SK-N-SH (cell line): ENCODE measurements around the gene STAC3. TPM values are rescaled to one million over a fixed set of nuclear protein-coding genes. Genes with fewer than 3 reads are reported as not detected.

Experiments used
- CTCF ChIA-PET: fragments of 300-600, 350-600 bp; formaldehyde crosslinking; extraction: SDS; loops from one replicate; lab custom pipeline; 2021; lab: Yijun Ruan, JAX
- POLR2A ChIA-PET: fragments of 350-600 bp; sonication (Branson Sonifier 250); formaldehyde crosslinking; extraction: SDS; loops from one replicate; lab custom pipeline; 2020; ENCODE audit warnings: antibody characterized with exemption, inconsistent platforms; lab: Yijun Ruan, JAX
- DNase-seq: peaks from one replicate; pipeline ENCODE4 v3.0.0; 2012
- H2AFZ ChIP-seq: fragments of 200-600 bp; sonication (generic); 2 replicates; pipeline ENCODE4 v1.8.1; 2016; ENCODE audit warnings: antibody characterized with exemption, mild to moderate bottlenecking, low read depth
- H3F3A ChIP-seq: fragments of 200-600 bp; sonication (generic); replicated peaks from 2 replicates; pipeline ENCODE3; 2016; ENCODE audit warnings: antibody characterized with exemption, mild to moderate bottlenecking; ENCODE audit not compliant: insufficient read depth
- H3K27ac ChIP-seq, 2 experiments: fragments of 200-500 bp in 1 of 2; fragments of 200-600 bp in 1 of 2; sonication (Bioruptor generic) in 1 of 2; sonication (generic), shearing (Covaris generic) in 1 of 2; 2 replicates each; pipeline versions ENCODE4 v1.5.1 to v1.6.1; 2014 to 2016; ENCODE audit warnings: low read depth in 2 of 2, inconsistent platforms in 1 of 2, low read length in 1 of 2, mild to moderate bottlenecking in 1 of 2, mixed read lengths in 1 of 2
- H3K27me3 ChIP-seq: fragments of 200-600 bp; sonication (generic), shearing (Covaris generic); 2 replicates; pipeline ENCODE4 v1.6.1; 2016; ENCODE audit warnings: mixed run types; ENCODE audit not compliant: insufficient read depth
- H3K36me3 ChIP-seq, 2 experiments: fragments of 200-500 bp in 1 of 2; fragments of 200-600 bp in 1 of 2; sonication (Bioruptor generic) in 1 of 2; sonication (generic) in 1 of 2; replicated peaks in 1 of 2; 2 replicates each; pipeline versions ENCODE3 to v1.5.1; 2014 to 2016; ENCODE audit warnings: low read length in 1 of 2, mild to moderate bottlenecking in 1 of 2; ENCODE audit not compliant: insufficient read depth in 2 of 2, control insufficient read depth in 1 of 2
- H3K4me1 ChIP-seq, 2 experiments: fragments of 200-500 bp in 1 of 2; fragments of 200-600 bp in 1 of 2; sonication (Bioruptor generic) in 1 of 2; sonication (generic), shearing (Covaris generic) in 1 of 2; 2 replicates each; pipeline versions ENCODE4 v1.5.1 to v1.6.1; 2014 to 2016; ENCODE audit warnings: low read depth in 1 of 2, low read length in 1 of 2, mixed run types in 1 of 2; ENCODE audit not compliant: insufficient read depth in 2 of 2, control insufficient read depth in 1 of 2
- H3K4me2 ChIP-seq: fragments of 200-600 bp; sonication (generic), shearing (Covaris generic); 2 replicates; pipeline ENCODE4 v1.6.1; 2017; ENCODE audit warnings: mixed run types
- H3K4me3 ChIP-seq, 2 experiments: fragments of 200-500 bp in 1 of 2; fragments of 200-600 bp in 1 of 2; sonication (Bioruptor generic) in 1 of 2; sonication (generic), shearing (Covaris generic) in 1 of 2; 2 replicates each; pipeline versions ENCODE4 v1.5.1 to v1.8.1; 2014 to 2016; ENCODE audit warnings: low read depth in 2 of 2, inconsistent platforms in 1 of 2, low read length in 1 of 2, mild to moderate bottlenecking in 1 of 2, mixed read lengths in 1 of 2, moderate library complexity in 1 of 2
- H3K79me2 ChIP-seq: fragments of 200-600 bp; sonication (generic); 2 replicates; pipeline ENCODE4 v1.8.1; 2017; ENCODE audit warnings: mild to moderate bottlenecking; ENCODE audit not compliant: insufficient read depth
- H3K9ac ChIP-seq: fragments of 200-600 bp; sonication (generic); 2 replicates; pipeline ENCODE4 v1.6.1; 2017; ENCODE audit warnings: mixed run types
- H3K9me2 ChIP-seq: fragments of 200-600 bp; sonication (generic); 2 replicates; pipeline ENCODE4 v1.6.1; 2017; ENCODE audit warnings: mixed run types
- H3K9me3 ChIP-seq: fragments of 200-600 bp; sonication (generic); 2 replicates; pipeline ENCODE4 v1.6.1; 2017; ENCODE audit warnings: mixed run types, mild to moderate bottlenecking, moderate library complexity
- H4K20me1 ChIP-seq: fragments of 200-600 bp; sonication (generic); 2 replicates; pipeline ENCODE4 v1.6.1; 2017; ENCODE audit warnings: mild to moderate bottlenecking, mixed run types; ENCODE audit not compliant: insufficient read depth
- CTCF ChIP-seq: fragments of 200-600 bp; sonication (generic); IDR thresholded peaks from 2 replicates; pipeline ENCODE4 v1.6.1; 2017; ENCODE audit warnings: antibody characterized with exemption, mild to moderate bottlenecking, moderate library complexity
- EP300 ChIP-seq, 2 experiments: IDR thresholded peaks; 2 replicates each; pipeline versions ENCODE4 v1.4.0 to v1.6.1; 2012; ENCODE audit warnings: borderline replicate concordance in 1 of 2, low read depth in 1 of 2, low read length in 1 of 2
- EZH2phosphoT487 ChIP-seq: fragments of 200-600 bp; sonication (generic); IDR thresholded peaks from 2 replicates; pipeline ENCODE4 v1.6.1; 2017; ENCODE audit warnings: low read depth, mixed run types, mild to moderate bottlenecking, antibody characterized with exemption, moderate library complexity, borderline replicate concordance
- GABPA ChIP-seq: IDR thresholded peaks from 2 replicates; pipeline ENCODE4 v1.4.0; 2012; ENCODE audit warnings: low read depth, mild to moderate bottlenecking
- NFIC ChIP-seq: IDR thresholded peaks from 2 replicates; pipeline ENCODE4 v1.4.0; 2012; ENCODE audit warnings: borderline replicate concordance
- NRF1 ChIP-seq: IDR thresholded peaks from 2 replicates; pipeline ENCODE4 v1.6.1; 2012; ENCODE audit warnings: low read depth, mild to moderate bottlenecking, low read length
- POLR2AphosphoS5 ChIP-seq: IDR thresholded peaks from 2 replicates; pipeline ENCODE4 v1.6.1; 2012; ENCODE audit warnings: low read depth, low read length
- RAD21 ChIP-seq: IDR thresholded peaks from 2 replicates; pipeline ENCODE4 v1.6.1; 2012; ENCODE audit warnings: mild to moderate bottlenecking, low read length
- RFX5 ChIP-seq: IDR thresholded peaks from 2 replicates; pipeline ENCODE4 v1.6.1; 2012; ENCODE audit warnings: mild to moderate bottlenecking, improper control_type of control experiment, low read length
- SIN3A ChIP-seq: IDR thresholded peaks from 2 replicates; pipeline ENCODE4 v1.6.1; 2012; ENCODE audit warnings: low read depth, mild to moderate bottlenecking, low read length, moderate library complexity, borderline replicate concordance
- SMC3 ChIP-seq: IDR thresholded peaks from 2 replicates; pipeline ENCODE4 v1.6.1; 2012; ENCODE audit warnings: low read depth, low read length, improper control_type of control experiment
- TAF1 ChIP-seq: IDR thresholded peaks from 2 replicates; pipeline ENCODE4 v1.6.1; 2012; ENCODE audit warnings: low read depth, mild to moderate bottlenecking, low read length, moderate library complexity, borderline replicate concordance
- TCF12 ChIP-seq: IDR thresholded peaks from 2 replicates; pipeline ENCODE4 v1.4.0; 2012
- TEAD4 ChIP-seq: IDR thresholded peaks from 2 replicates; pipeline ENCODE4 v1.4.0; 2012; ENCODE audit warnings: mild to moderate bottlenecking, borderline replicate concordance; ENCODE audit not compliant: insufficient read depth
- USF2 ChIP-seq: fragments of 150-350 bp; IDR thresholded peaks from 2 replicates; pipeline ENCODE4 v1.6.1; 2017; ENCODE audit warnings: antibody characterized with exemption, low read length, low read depth, borderline replicate concordance
- WGBS: methylation state at CpG from one replicate; pipeline ENCODE4 v1.1.6; 2017; ENCODE audit warnings: low lambda C conversion rate; 5-methylcytosine and 5-hydroxymethylcytosine counted together
- polyA plus RNA-seq, 3 experiments: library from polyadenylated mRNA; depleted of rRNA; stranded (reverse); fragments of >200 nt; gene quantifications; 2 replicates each; pipeline ENCODE4 v1.2.3, GENCODE V29; 2012
- TF ChIP-seq, protein P1 (sequence below): fragments of 150-350 bp; IDR thresholded peaks from 2 replicates; pipeline ENCODE4 v1.6.1; 2016; ENCODE audit warnings: mild to moderate bottlenecking, low read depth, low read length

The STAC3 gene
- polyA plus RNA-seq, 1 of the 3 experiments (the other 2 are of a cell fraction), result 0.76 TPM

DNA sequence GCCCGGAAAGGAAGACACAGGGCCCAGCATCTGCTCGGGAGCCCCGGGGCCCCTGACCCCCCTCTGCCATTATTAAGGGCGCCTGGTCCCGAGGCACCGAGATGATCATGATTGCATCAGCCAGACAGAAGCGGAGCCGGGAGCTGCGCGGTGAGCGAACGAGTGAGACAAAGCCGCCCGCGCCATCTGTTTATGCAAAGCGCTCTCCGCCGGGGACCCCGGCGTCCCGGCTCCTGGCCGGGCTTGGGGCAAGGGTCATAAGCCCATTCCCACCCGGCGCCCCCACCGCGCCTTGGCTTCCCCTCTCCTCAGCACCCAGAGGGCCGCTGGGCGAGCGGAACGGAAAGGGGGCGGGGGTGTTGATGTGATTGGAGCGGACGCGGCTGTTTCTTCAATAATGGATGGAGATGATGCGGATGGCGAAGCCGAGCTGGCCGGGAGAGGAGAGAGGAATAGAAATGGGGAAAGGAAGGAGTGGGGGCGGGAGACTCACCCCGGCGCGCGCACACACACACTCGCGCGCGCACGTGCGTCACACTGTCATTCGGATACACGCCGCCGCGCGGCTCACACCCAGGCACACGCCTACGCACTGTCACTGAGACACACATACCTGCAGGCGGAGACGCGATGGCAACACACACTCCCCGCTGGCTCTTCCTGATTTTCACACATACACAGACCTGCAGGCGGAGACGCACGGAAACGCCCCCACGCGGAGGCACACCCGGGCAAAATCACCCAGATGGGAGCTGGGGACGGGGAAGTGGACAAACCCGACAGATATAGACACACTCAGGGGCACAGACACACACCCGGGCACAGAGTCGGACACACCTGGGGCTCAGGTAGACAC is 10.7 kb downstream of the STAC3 start (continued):
- TF ChIP-seq RFX5 (no peak), TEAD4 (no peak), EP300 (IDR thresholded peaks at IDR 0.05; ENCODE audit: borderline replicate concordance in 1 of 2, low read depth in 1 of 2, low read length in 1 of 2) (no peak; a peak in 1 of 4 replicates), POLR2AphosphoS5 (0 out of 2 replicates have a peak, but pooled peaks have one; percentile 32), NFIC (no peak), SIN3A (peak; percentile 56; the same call in 1 of the 2 replicates), TCF12 (no peak), NRF1 (0 out of 2 replicates have a peak, but pooled peaks have one; percentile 41), RAD21 (no peak), GABPA (no peak), EZH2phosphoT487 (no peak)
- TF ChIP-seq, protein P1, sequence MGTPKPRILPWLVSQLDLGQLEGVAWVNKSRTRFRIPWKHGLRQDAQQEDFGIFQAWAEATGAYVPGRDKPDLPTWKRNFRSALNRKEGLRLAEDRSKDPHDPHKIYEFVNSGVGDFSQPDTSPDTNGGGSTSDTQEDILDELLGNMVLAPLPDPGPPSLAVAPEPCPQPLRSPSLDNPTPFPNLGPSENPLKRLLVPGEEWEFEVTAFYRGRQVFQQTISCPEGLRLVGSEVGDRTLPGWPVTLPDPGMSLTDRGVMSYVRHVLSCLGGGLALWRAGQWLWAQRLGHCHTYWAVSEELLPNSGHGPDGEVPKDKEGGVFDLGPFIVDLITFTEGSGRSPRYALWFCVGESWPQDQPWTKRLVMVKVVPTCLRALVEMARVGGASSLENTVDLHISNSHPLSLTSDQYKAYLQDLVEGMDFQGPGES, result no peak

GRCh38 chr12:57239587-57240065 is 11.4 kb downstream of the STAC3 start:
- Histone ChIP-seq H3K9ac (peak overlapping the region; percentile 62; the same call in 1 of the 2 replicates), H2AFZ (peak overlapping the region; percentile 71; the same call in 1 of the 2 replicates), H4K20me1 (no peaks in the 10 kb centered on the region), H3K4me2 (peak overlapping the region; percentile 96), H3K4me1 (peaks cover 23 to 55% of the 10 kb centered on the region in 2 experiments; a peak in 2 of 4 replicates), H3K36me3 (peaks cover 0 to 3% of the 10 kb centered on the region in 2 experiments), H3K9me3 (no peaks in the 10 kb centered on the region), H3K27me3 (peaks cover 19% of the 10 kb centered on the region; the same call in 1 of the 2 replicates), H3K79me2 (no peaks in the 10 kb centered on the region), H3K4me3 (peak overlapping the region; percentile 58 to 72), H3K27ac (peak overlapping the region in 1 of 2 experiments; percentile 64; a peak in 1 of 4 replicates), H3K9me2 (no peaks in the 10 kb centered on the region), H3F3A (peaks cover 14% of the 10 kb centered on the region)
- TF ChIP-seq CTCF, result no peak
- TF ChIP-seq USF2, result no peak
- no peak for TF ChIP-seq SMC3
- TF ChIP-seq TAF1, result 0 out of 2 replicates have a peak, but pooled peaks have one; percentile 4
- ChIA-PET POLR2A (interaction anchor here (0.7 to 5.6 kb wide), 10 partner anchors 10 to 111 kb away, joined by 3 to 43 read pairs (median 3); partner anchors contain the start of genes LRP1 and SHMT2), CTCF (interaction anchor here (0.8 to 31.5 kb wide), 36 partner anchors 12 to 381 kb away, joined by 3 to 937 read pairs (median 4); partner anchors contain the start of genes GLI1, INHBE, NXPH4 and SHMT2)
- 5% methylated on average over 14 of the region's 14 CpGs for WGBS
- DNase-seq, result no peak
